A549 (cell line): ENCODE measurements around the gene UNC119B. TPM values are rescaled to one million over a fixed set of nuclear protein-coding genes. Genes with fewer than 3 reads are reported as not detected.

ENCODE experiments used
- ATAC-seq, 2 experiments: fragments of 200-7000 bp in 1 of 2; fragments of >200 bp in 1 of 2; cut with Nextera tagmentation in 1 of 2; cut with Tn5 transposase in 1 of 2; 3 replicates each; pipeline versions ENCODE4 v1.8.0 to v1.9.1; 2018 to 2020; ENCODE audit warnings: mild to moderate bottlenecking in 1 of 2, moderate library complexity in 1 of 2
- CTCF ChIA-PET: fragments of 300-600 bp; sonication (Branson Sonifier 250); formaldehyde crosslinking; extraction: SDS; loops from one replicate; lab custom pipeline; 2021; ENCODE audit warnings: antibody characterized with exemption, inconsistent platforms; lab: Yijun Ruan, JAX
- POLR2A ChIA-PET: fragments of 350-600 bp; formaldehyde crosslinking; extraction: SDS; loops from one replicate; lab custom pipeline; 2021; ENCODE audit warnings: antibody characterized with exemption, inconsistent platforms; lab: Yijun Ruan, JAX
- DNase-seq, 2 experiments: peaks; one replicate each; pipeline versions ENCODE4 v3.0.0 to v3.0.0-alpha.2; 2011 to 2016; ENCODE audit warnings: low read depth in 1 of 2, low spot score in 1 of 2
- FAIRE-seq: peaks from 2 replicates; lab custom pipeline; 2011; peaks lifted over from hg19 to GRCh38; lab: Jason Lieb, UNC
- H3K27ac ChIP-seq, 2 experiments: fragments of >200 bp; sonication (Bioruptor Twin); formaldehyde crosslinking; 3 replicates each; pipeline ENCODE4 v1.5.1; 2016 to 2017
- H3K4me1 ChIP-seq: fragments of >200 bp; sonication (Bioruptor Twin); formaldehyde crosslinking; 3 replicates; pipeline ENCODE4 v1.6.1; 2016
- H3K4me2 ChIP-seq: fragments of >200 bp; sonication (Bioruptor Twin); formaldehyde crosslinking; 3 replicates; pipeline ENCODE4 v1.6.1; 2016
- H3K4me3 ChIP-seq: fragments of >200 bp; sonication (Bioruptor Twin); formaldehyde crosslinking; 3 replicates; pipeline ENCODE4 v1.5.1; 2016
- H3K9me3 ChIP-seq: fragments of >200 bp; sonication (Bioruptor Twin); formaldehyde crosslinking; 3 replicates; pipeline ENCODE4 v1.6.1; 2016
- BHLHE40 ChIP-seq: IDR thresholded peaks from 2 replicates; pipeline ENCODE4 v1.6.1; 2012; ENCODE audit warnings: low read depth, low read length, inconsistent platforms
- CBX8 ChIP-seq: fragments of 200-600 bp; sonication (generic); IDR thresholded peaks from 2 replicates; pipeline ENCODE4 v1.6.1; 2016
- CEBPB ChIP-seq, 2 experiments: fragments of >200 bp in 1 of 2; sonication (Bioruptor Twin) in 1 of 2; formaldehyde crosslinking in 1 of 2; IDR thresholded peaks; 2 replicates each; pipeline ENCODE4 v1.6.1; 2012 to 2016
- EHMT2 ChIP-seq: fragments of 200-600 bp; sonication (generic); IDR thresholded peaks from 2 replicates; pipeline ENCODE4 v1.6.1; 2016; ENCODE audit warnings: antibody characterized with exemption, low read depth, mild to moderate bottlenecking, moderate library complexity
- EP300 ChIP-seq, 2 experiments: fragments of >200 bp; sonication (Bioruptor Twin); formaldehyde crosslinking; IDR thresholded peaks; 2 replicates in 1 of 2; 3 replicates in 1 of 2; pipeline ENCODE4 v1.6.1; 2016 to 2017
- ESRRA ChIP-seq: fragments of 150-350 bp; IDR thresholded peaks from 2 replicates; pipeline ENCODE4 v1.6.1; 2014; ENCODE audit warnings: mild to moderate bottlenecking, low read length, borderline replicate concordance
- FOSL2 ChIP-seq, 2 experiments: fragments of 450-650 bp in 1 of 2; fragments of >200 bp in 1 of 2; sonication (Bioruptor Twin) in 1 of 2; formaldehyde crosslinking; IDR thresholded peaks; 2 replicates each; pipeline versions ENCODE4 v1.5.0 to v1.6.1; 2016 to 2020; ENCODE audit warnings: mild to moderate bottlenecking in 1 of 2, moderate library complexity in 1 of 2
- FOXS1 ChIP-seq: fragments of 250-450 bp; sonication (Bioruptor Pico); IDR thresholded peaks from 2 replicates; pipeline ENCODE4 v1.5.0; 2020; ENCODE audit warnings: mild to moderate bottlenecking, moderate library complexity
- GATA3 ChIP-seq: IDR thresholded peaks from 2 replicates; pipeline ENCODE4 v1.6.1; 2012; ENCODE audit warnings: borderline replicate concordance
- HDAC2 ChIP-seq: fragments of 200-600 bp; sonication (generic); IDR thresholded peaks from 2 replicates; pipeline ENCODE4 v1.6.1; 2016
- HES2 ChIP-seq: fragments of >200 bp; sonication (Bioruptor Twin); formaldehyde crosslinking; IDR thresholded peaks from 2 replicates; pipeline ENCODE4 v1.6.1; 2016
- HOXA7 ChIP-seq: fragments of 250-450 bp; sonication (Bioruptor Pico); IDR thresholded peaks from 2 replicates; pipeline ENCODE4 v1.5.0; 2020; ENCODE audit warnings: mild to moderate bottlenecking, moderate library complexity
- HOXB5 ChIP-seq: fragments of 250-450 bp; sonication (Bioruptor Pico); IDR thresholded peaks from 2 replicates; pipeline ENCODE4 v1.5.0; 2020; ENCODE audit warnings: mild to moderate bottlenecking, moderate library complexity
- JUN ChIP-seq, 2 experiments: fragments of >200 bp; sonication (Bioruptor Twin); formaldehyde crosslinking; IDR thresholded peaks; 2 replicates in 1 of 2; 3 replicates in 1 of 2; pipeline ENCODE4 v1.6.1; 2016 to 2017
- MAZ ChIP-seq: fragments of 150-350 bp; IDR thresholded peaks from 2 replicates; pipeline ENCODE4 v1.6.1; 2014; ENCODE audit warnings: antibody characterized with exemption, low read depth, low read length, borderline replicate concordance
- NFE2L2 ChIP-seq: fragments of 150-350 bp; conservative IDR thresholded peaks from 2 replicates; pipeline ENCODE4 v1.6.1; 2014; ENCODE audit warnings: low read length
- PHF8 ChIP-seq: fragments of 200-600 bp; sonication (generic); IDR thresholded peaks from 2 replicates; pipeline ENCODE4 v1.6.1; 2016; ENCODE audit warnings: low read depth, mild to moderate bottlenecking, antibody characterized with exemption, moderate library complexity, borderline replicate concordance
- POLR2A ChIP-seq: IDR thresholded peaks from 2 replicates; pipeline ENCODE4 v1.6.1; 2012; ENCODE audit warnings: mild to moderate bottlenecking, low read length
- POLR2AphosphoS2 ChIP-seq: conservative IDR thresholded peaks from 2 replicates; pipeline ENCODE4 v1.6.1; 2012; ENCODE audit warnings: low read length, improper control_type of control experiment, inconsistent platforms
- RAD21 ChIP-seq, 2 experiments: fragments of >200 bp in 1 of 2; sonication (Bioruptor Twin) in 1 of 2; formaldehyde crosslinking in 1 of 2; IDR thresholded peaks in 1 of 2; conservative IDR thresholded peaks in 1 of 2; 2 replicates in 1 of 2; 3 replicates in 1 of 2; pipeline ENCODE4 v1.6.1; 2012 to 2018; ENCODE audit warnings: inconsistent platforms in 1 of 2
- RCOR1 ChIP-seq: fragments of 150-350 bp; IDR thresholded peaks from 2 replicates; pipeline ENCODE4 v1.6.1; 2014; ENCODE audit warnings: antibody characterized with exemption, low read length, low read depth
- RNF2 ChIP-seq: fragments of 200-600 bp; sonication (generic); IDR thresholded peaks from 2 replicates; pipeline ENCODE4 v1.6.1; 2016; ENCODE audit warnings: low read depth, mild to moderate bottlenecking, antibody characterized with exemption, moderate library complexity, borderline replicate concordance
- TFCP2L1 ChIP-seq: fragments of 250-450 bp; sonication (Bioruptor Pico); IDR thresholded peaks from 2 replicates; pipeline ENCODE4 v1.5.0; 2021; ENCODE audit warnings: mild to moderate bottlenecking
- WGBS: methylation state at CpG from one replicate; pipeline ENCODE4 v1.1.6; 2017; ENCODE audit errors: missing lambda C conversion rate; 5-methylcytosine and 5-hydroxymethylcytosine counted together
- polyA plus RNA-seq, 4 experiments: library from polyadenylated mRNA; depleted of rRNA in 3 of 4; stranded (reverse); fragments of >200 nt; fragmentation: RNase III in 1 of 4; extraction: RNeasy Plus Mini Kit Qiagen cat#74134 plus additional on column Dnase treatment in 1 of 4; gene quantifications; 2 replicates in 3 of 4; 3 replicates in 1 of 4; pipeline ENCODE4 v1.2.3, GENCODE V29; 2011 to 2017
- TF ChIP-seq, protein P1 (sequence below): IDR thresholded peaks from 2 replicates; pipeline ENCODE4 v1.6.1; 2012; ENCODE audit warnings: low read depth, borderline replicate concordance
- TF ChIP-seq, protein P2 (sequence below): fragments of 200-600 bp; sonication (generic); IDR thresholded peaks from 2 replicates; pipeline ENCODE4 v1.6.1; 2016; ENCODE audit warnings: antibody characterized with exemption, mild to moderate bottlenecking, moderate library complexity

The UNC119B gene
- polyA plus RNA-seq, 2 of the 4 experiments (the other 2 are of a cell fraction): 25.8 to 41.5 TPM

DNA sequence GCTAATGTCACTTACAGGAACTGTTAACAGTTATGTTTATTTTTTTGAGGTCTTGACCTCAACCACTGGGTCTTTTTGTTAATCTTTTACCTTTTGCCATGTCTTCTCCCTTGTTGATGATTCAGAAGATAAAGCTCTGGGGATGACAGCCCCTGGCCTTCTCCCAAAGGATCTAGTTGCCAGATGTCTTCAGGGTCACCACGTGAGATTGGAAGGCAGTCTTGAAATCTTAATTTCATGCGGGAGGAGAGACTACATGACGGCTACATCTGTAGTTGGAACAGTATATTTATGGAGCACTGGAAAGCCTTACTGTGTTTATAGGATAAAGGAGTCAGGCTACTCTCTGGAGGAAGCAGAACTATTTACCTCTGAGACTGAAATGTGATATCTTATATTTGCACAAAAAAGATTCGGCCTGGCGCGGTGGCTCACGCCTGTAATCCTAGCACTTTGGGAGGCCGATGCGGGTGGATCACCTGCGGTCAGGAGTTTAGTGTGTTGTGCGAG, 17.7 kb upstream of the UNC119B start (continued):
- TF ChIP-seq MAZ (no peak), NFE2L2 (no peak), RNF2 (no peak), HOXB5 (CRISPR knock-in tag) (peak; percentile 70; the same call in 1 of the 2 replicates), RAD21 (conservative IDR thresholded peaks at IDR 0.05 in 1 of 2, IDR thresholded peaks at IDR 0.05 in 1 of 2) (0 out of 5 replicates have a peak, but pooled peaks of 1 of the 2 experiments have one; percentile 13), POLR2A (no peak), PHF8 (no peak), JUN (IDR thresholded peaks at IDR 0.05) (peak; percentile 23 to 82; a peak in 2 of 5 replicates), GATA3 (peak; percentile 93), FOXS1 (CRISPR knock-in tag) (no peak), EHMT2 (no peak), RCOR1 (no peak), HOXA7 (CRISPR knock-in tag) (no peak), ESRRA (no peak), POLR2AphosphoS2 (no peak), HDAC2 (no peak), CEBPB (IDR thresholded peaks at IDR 0.05) (peak in 1 of 2 experiments; percentile 29; a peak in 1 of 4 replicates), TFCP2L1 (no peak), FOSL2 (IDR thresholded peaks at IDR 0.05) (peak; percentile 14; the same call in 1 of the 2 replicates), FOSL2 (CRISPR knock-in tag; IDR thresholded peaks at IDR 0.05) (peak; percentile 69), BHLHE40 (no peak)
- TF ChIP-seq, protein P1, sequence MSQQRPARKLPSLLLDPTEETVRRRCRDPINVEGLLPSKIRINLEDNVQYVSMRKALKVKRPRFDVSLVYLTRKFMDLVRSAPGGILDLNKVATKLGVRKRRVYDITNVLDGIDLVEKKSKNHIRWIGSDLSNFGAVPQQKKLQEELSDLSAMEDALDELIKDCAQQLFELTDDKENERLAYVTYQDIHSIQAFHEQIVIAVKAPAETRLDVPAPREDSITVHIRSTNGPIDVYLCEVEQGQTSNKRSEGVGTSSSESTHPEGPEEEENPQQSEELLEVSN: 0 out of 2 replicates have a peak, but pooled peaks have one; percentile 43
- TF ChIP-seq, protein P2, sequence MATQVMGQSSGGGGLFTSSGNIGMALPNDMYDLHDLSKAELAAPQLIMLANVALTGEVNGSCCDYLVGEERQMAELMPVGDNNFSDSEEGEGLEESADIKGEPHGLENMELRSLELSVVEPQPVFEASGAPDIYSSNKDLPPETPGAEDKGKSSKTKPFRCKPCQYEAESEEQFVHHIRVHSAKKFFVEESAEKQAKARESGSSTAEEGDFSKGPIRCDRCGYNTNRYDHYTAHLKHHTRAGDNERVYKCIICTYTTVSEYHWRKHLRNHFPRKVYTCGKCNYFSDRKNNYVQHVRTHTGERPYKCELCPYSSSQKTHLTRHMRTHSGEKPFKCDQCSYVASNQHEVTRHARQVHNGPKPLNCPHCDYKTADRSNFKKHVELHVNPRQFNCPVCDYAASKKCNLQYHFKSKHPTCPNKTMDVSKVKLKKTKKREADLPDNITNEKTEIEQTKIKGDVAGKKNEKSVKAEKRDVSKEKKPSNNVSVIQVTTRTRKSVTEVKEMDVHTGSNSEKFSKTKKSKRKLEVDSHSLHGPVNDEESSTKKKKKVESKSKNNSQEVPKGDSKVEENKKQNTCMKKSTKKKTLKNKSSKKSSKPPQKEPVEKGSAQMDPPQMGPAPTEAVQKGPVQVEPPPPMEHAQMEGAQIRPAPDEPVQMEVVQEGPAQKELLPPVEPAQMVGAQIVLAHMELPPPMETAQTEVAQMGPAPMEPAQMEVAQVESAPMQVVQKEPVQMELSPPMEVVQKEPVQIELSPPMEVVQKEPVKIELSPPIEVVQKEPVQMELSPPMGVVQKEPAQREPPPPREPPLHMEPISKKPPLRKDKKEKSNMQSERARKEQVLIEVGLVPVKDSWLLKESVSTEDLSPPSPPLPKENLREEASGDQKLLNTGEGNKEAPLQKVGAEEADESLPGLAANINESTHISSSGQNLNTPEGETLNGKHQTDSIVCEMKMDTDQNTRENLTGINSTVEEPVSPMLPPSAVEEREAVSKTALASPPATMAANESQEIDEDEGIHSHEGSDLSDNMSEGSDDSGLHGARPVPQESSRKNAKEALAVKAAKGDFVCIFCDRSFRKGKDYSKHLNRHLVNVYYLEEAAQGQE: no peak

GRCh38 chr12:120693848-120694247, 16.4 kb upstream of the UNC119B start:
- TF ChIP-seq NFE2L2: no peak
- TF ChIP-seq EP300 (IDR thresholded peaks at IDR 0.05): no peak
- no peak for TF ChIP-seq CBX8
- no peak for TF ChIP-seq RCOR1
- TF ChIP-seq, protein P2: no peak
- TF ChIP-seq HES2: no peak
- no peak for TF ChIP-seq POLR2A
- TF ChIP-seq, protein P1: no peak
- peak overlapping the region in 1 of 2 experiments; percentile 94; a peak in 2 of 6 replicates for H3K27ac ChIP-seq
- no peak for FAIRE-seq
- ChIA-PET CTCF (interaction anchor here (1.0 to 19.0 kb wide), 4 partner anchors 15 to 111 kb away, joined by 3 to 137 read pairs (median 5); no protein-coding TSS in a partner anchor), POLR2A (no interaction called here)
- no peak for DNase-seq
- H3K4me2 ChIP-seq: 0 out of 3 replicates have a peak overlapping the region, but pooled peaks have one; percentile 86
- no peaks in the 10 kb centered on the region for H3K9me3 ChIP-seq
- WGBS: 93% methylated on average over 4 of the region's 4 CpGs
- H3K4me1 ChIP-seq: peaks cover 53% of the 10 kb centered on the region
- H3K4me3 ChIP-seq: no peak overlapping the region
- ATAC-seq: no peak
